Measurements from ENCODE around the gene TCHHL1. TPM values are rescaled to one million over a fixed set of nuclear protein-coding genes. Genes with fewer than 3 reads are reported as not detected.

TCHHL1 gene
- total and polyA plus RNA-seq, 9 of the 15 experiments (the other 6 are each of a cell fraction or from before 2014, with no cell fraction given): not detected

GRCh38 chr1:152036267-152037216, 52.3 kb downstream of the TCHHL1 start, which contains the start of gene S100A11 (continued):
- TF ChIP-seq ZNF449 (CRISPR knock-in tag; IDR thresholded peaks at IDR 0.05): no peak
- no peak for TF ChIP-seq ZNF316 (IDR thresholded peaks at IDR 0.05)
- TF ChIP-seq ZBTB40 (IDR thresholded peaks at IDR 0.05): 0 out of 2 replicates have a peak, but pooled peaks have one; percentile 28
- no peak for TF ChIP-seq ZBTB40 (CRISPR knock-in tag; IDR thresholded peaks at IDR 0.05)
- TF ChIP-seq ZFX (CRISPR knock-in tag; IDR thresholded peaks at IDR 0.05): peak; percentile 90
- TF ChIP-seq NR2C1 (IDR thresholded peaks at IDR 0.05): peak; percentile 77
- 0 out of 2 replicates have a peak, but pooled peaks have one; percentile 31 for TF ChIP-seq NR2C1 (tag; IDR thresholded peaks at IDR 0.05)
- TF ChIP-seq ZFP91 (CRISPR knock-in tag; IDR thresholded peaks at IDR 0.05): 0 out of 2 replicates have a peak, but pooled peaks have one; percentile 45
- 0 out of 2 replicates have a peak, but pooled peaks have one; percentile 35 for TF ChIP-seq ZBTB33 (CRISPR knock-in tag; IDR thresholded peaks at IDR 0.05)
- no peak for TF ChIP-seq ZNF133 (CRISPR knock-in tag; IDR thresholded peaks at IDR 0.05)
